CD4-positive, alpha-beta T cell (primary cell): ENCODE measurements around the gene TMEM52. TPM values are rescaled to one million over a fixed set of nuclear protein-coding genes. Genes with fewer than 3 reads are reported as not detected.

Experiments used
- ATAC-seq: fragments of 200-7000 bp; cut with Tn5 transposase; one replicate; pipeline ENCODE4 v1.10.0; 2022; ENCODE audit warnings: mild to moderate bottlenecking; ENCODE audit not compliant: poor library complexity
- CTCF ChIA-PET: fragments of 350-600 bp; sonication (Branson Sonifier 250); formaldehyde crosslinking; loops from one replicate; lab custom pipeline; 2021; ENCODE audit warnings: antibody characterized with exemption, inconsistent platforms; lab: Charles Lee
- POLR2A ChIA-PET: fragments of 350-600 bp; sonication (Branson Sonifier 250); formaldehyde crosslinking; loops from one replicate; lab custom pipeline; 2021; ENCODE audit warnings: antibody characterized with exemption, inconsistent platforms; lab: Charles Lee
- DNase-seq, 14 experiments: peaks; one replicate each; pipeline ENCODE4 v3.0.0-alpha.2; 2013 to 2020; ENCODE audit warnings: mixed read lengths in 2 of 14
- H3K27ac ChIP-seq, 2 donors: one replicate each; pipeline versions ENCODE4 v1.5.1 to v1.7.0; 2013; ENCODE audit warnings: low read length in 2 of 2, low read depth in 1 of 2, mild to moderate bottlenecking in 1 of 2
- H3K27me3 ChIP-seq, 2 experiments: 1 replicate in 1 of 2; 2 replicates in 1 of 2; pipeline versions ENCODE4 v1.6.1 to v1.7.0; 2013; ENCODE audit warnings: low read length in 2 of 2, control low read depth in 1 of 2, mild to moderate bottlenecking in 1 of 2, moderate library complexity in 1 of 2; ENCODE audit not compliant: insufficient read depth in 2 of 2, control insufficient read depth in 1 of 2
- H3K36me3 ChIP-seq: one replicate; pipeline ENCODE4 v1.6.1; 2013; ENCODE audit warnings: low read length, control low read depth; ENCODE audit not compliant: insufficient read depth
- H3K4me1 ChIP-seq: one replicate; pipeline ENCODE4 v1.6.1; 2013; ENCODE audit warnings: low read length, control low read depth; ENCODE audit not compliant: insufficient read depth
- H3K4me3 ChIP-seq: one replicate; pipeline ENCODE4 v1.5.1; 2013; ENCODE audit warnings: mild to moderate bottlenecking, low read length, moderate library complexity
- H3K9me3 ChIP-seq, 2 experiments: 1 replicate in 1 of 2; 2 replicates in 1 of 2; pipeline versions ENCODE4 v1.6.1 to v1.7.0; 2013; ENCODE audit warnings: low read length in 2 of 2, mild to moderate bottlenecking in 2 of 2, control low read depth in 1 of 2, moderate library complexity in 1 of 2; ENCODE audit not compliant: control insufficient read depth in 1 of 2, insufficient read depth in 1 of 2
- H3K27ac Mint-ChIP-seq: one replicate; pipeline ENCODE4 v1.8.0; 2020; ENCODE audit warnings: mixed read lengths
- H3K27me3 Mint-ChIP-seq: one replicate; pipeline ENCODE4 v1.8.0; 2021; ENCODE audit warnings: mixed read lengths
- H3K36me3 Mint-ChIP-seq: one replicate; pipeline ENCODE4 v1.8.0; 2021; ENCODE audit warnings: low read depth, mixed read lengths
- H3K4me1 Mint-ChIP-seq: one replicate; pipeline ENCODE4 v1.8.0; 2021; ENCODE audit warnings: low read depth, mixed read lengths
- H3K4me3 Mint-ChIP-seq: one replicate; pipeline ENCODE4 v1.8.0; 2020; ENCODE audit warnings: mild to moderate bottlenecking, mixed read lengths
- H3K9me3 Mint-ChIP-seq: one replicate; pipeline ENCODE4 v1.8.0; 2020; ENCODE audit warnings: mixed read lengths
- intact Hi-C, 2 experiments: fragments of 100-400 bp; cut with DNase I in 1 of 2; cut with micrococcal nuclease in 1 of 2; formaldehyde crosslinking; loops; one replicate each; pipeline versions ENCODE4 v1.15.1 to v1.9.0; 2023 to 2025; cut with DNase I, micrococcal nuclease
- total RNA-seq, 174 experiments: library from RNA in 2 of 174; stranded (reverse) in 2 of 174; gene quantifications; one replicate each; pipeline ENCODE4 v1.2.3 and lab custom pipeline; 2021 to 2026
- TF ChIP-seq, protein P1 (sequence below): fragments of 200-600 bp; IDR thresholded peaks from one replicate; pipeline ENCODE4 v1.8.0; 2022; ENCODE audit warnings: antibody characterized with exemption, mild to moderate bottlenecking

Gene TMEM52
- total RNA-seq, 2 experiments from 2014 or later = 0.49 to 1.9 TPM

GRCh38 chr1:1898246-1898933 lies 20.7 kb downstream of the TMEM52 start:
- peaks cover 21% of the 10 kb centered on the region for H3K4me1 Mint-ChIP-seq
- Histone ChIP-seq H3K4me3 (no peak overlapping the region), H3K27ac (no peak overlapping the region), H3K36me3 (no peaks in the 10 kb centered on the region), H3K9me3 (no peaks in the 10 kb centered on the region), H3K4me1 (peaks cover 45% of the 10 kb centered on the region), H3K27me3 (no peaks in the 10 kb centered on the region)
- H3K27me3 Mint-ChIP-seq = peaks cover 3% of the 10 kb centered on the region
- no peaks in the 10 kb centered on the region for H3K36me3 Mint-ChIP-seq
- H3K9me3 Mint-ChIP-seq = no peaks in the 10 kb centered on the region
- no peak overlapping the region for H3K4me3 Mint-ChIP-seq
- ChIA-PET CTCF (interaction anchor here (0.8 to 2.9 kb wide), 3 partner anchors 10 kb away, joined by 3 to 14 read pairs (median 3); no protein-coding TSS in a partner anchor), POLR2A (interaction anchor here (2.6 kb wide), 1 partner anchor 10 kb away, joined by 12 read pairs; no protein-coding TSS in a partner anchor)
- ATAC-seq = no peak
- DNase-seq = no peak
- H3K27ac Mint-ChIP-seq = no peak overlapping the region
- intact Hi-C loops = no loop called here
- TF ChIP-seq, protein P1, sequence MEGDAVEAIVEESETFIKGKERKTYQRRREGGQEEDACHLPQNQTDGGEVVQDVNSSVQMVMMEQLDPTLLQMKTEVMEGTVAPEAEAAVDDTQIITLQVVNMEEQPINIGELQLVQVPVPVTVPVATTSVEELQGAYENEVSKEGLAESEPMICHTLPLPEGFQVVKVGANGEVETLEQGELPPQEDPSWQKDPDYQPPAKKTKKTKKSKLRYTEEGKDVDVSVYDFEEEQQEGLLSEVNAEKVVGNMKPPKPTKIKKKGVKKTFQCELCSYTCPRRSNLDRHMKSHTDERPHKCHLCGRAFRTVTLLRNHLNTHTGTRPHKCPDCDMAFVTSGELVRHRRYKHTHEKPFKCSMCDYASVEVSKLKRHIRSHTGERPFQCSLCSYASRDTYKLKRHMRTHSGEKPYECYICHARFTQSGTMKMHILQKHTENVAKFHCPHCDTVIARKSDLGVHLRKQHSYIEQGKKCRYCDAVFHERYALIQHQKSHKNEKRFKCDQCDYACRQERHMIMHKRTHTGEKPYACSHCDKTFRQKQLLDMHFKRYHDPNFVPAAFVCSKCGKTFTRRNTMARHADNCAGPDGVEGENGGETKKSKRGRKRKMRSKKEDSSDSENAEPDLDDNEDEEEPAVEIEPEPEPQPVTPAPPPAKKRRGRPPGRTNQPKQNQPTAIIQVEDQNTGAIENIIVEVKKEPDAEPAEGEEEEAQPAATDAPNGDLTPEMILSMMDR = no peak

DNA sequence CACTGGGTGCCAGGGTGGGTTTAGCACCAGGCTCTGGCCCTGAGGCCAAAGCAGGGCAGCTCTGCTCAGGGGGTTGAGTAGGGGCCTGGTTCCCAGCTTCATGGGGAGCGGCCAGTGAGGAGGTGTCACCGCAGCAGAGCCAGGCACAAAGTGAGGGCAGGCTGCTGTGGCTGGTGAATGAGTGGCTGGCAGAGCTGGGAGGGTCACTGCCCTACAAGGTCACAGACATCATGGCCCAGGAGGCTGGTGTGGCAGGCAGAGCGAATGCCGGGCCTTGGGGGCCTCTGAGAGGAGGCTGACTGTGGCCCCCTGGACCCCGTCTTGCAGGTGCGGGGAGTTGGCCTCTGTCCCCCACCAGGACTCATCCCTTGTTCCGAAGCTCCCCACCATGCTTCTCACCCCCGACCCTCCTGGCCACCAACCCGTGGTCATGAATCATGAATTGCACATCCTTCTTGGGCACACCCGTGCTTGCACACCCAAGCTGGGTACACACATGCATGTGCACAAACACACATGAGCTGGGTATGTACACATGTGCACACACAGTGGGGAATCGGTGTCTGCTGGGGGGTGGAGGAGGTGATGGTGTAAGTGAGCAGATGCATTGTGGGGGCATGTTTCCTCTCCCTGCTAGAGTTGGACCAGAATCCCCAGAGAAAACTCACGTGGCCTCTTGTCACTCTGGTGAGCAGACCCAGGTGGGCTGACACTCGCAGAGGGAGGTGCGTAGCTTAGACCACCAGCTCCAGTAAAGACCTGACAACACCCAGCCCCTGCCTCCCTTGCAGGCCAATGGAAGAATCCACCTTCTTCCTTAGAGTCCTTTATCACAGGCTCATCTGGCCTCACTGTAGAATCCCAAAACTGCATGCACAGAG lies 23.4 kb downstream of the TMEM52 start:
- no peak overlapping the region for H3K4me3 ChIP-seq
- CTCF ChIA-PET = interaction anchor here (1.8 kb wide), 1 partner anchor 10 kb away, joined by 5 read pairs; no protein-coding TSS in a partner anchor
- no peaks in the 10 kb centered on the region for H3K27me3 ChIP-seq
- intact Hi-C loops = no loop called here
- Mint-ChIP-seq H3K27ac (peak overlapping the region; percentile 17), H3K4me1 (peaks cover 33% of the 10 kb centered on the region), H3K9me3 (no peaks in the 10 kb centered on the region), H3K27me3 (peaks cover 3% of the 10 kb centered on the region), H3K4me3 (no peak overlapping the region), H3K36me3 (peaks cover 5% of the 10 kb centered on the region)
- ATAC-seq (no peak), DNase-seq (no peak)
- H3K4me1 ChIP-seq = peaks cover 64% of the 10 kb centered on the region
- no peaks in the 10 kb centered on the region for H3K36me3 ChIP-seq
- TF ChIP-seq, protein P1 = no peak
- H3K9me3 ChIP-seq = no peaks in the 10 kb centered on the region
- POLR2A ChIA-PET = interaction anchor here (2.6 kb wide), 1 partner anchor 13 kb away, joined by 12 read pairs; no protein-coding TSS in a partner anchor
- no peak overlapping the region for H3K27ac ChIP-seq

GRCh38 chr1:1895060-1895418 lies 24.0 kb downstream of the TMEM52 start:
- Mint-ChIP-seq H3K36me3 (peaks cover 5% of the 10 kb centered on the region), H3K27me3 (peaks cover 3% of the 10 kb centered on the region), H3K9me3 (no peaks in the 10 kb centered on the region), H3K27ac (peak overlapping the region; percentile 81), H3K4me3 (peak overlapping the region; percentile 79), H3K4me1 (peaks cover 33% of the 10 kb centered on the region)
- ChIA-PET CTCF (interaction anchor here (1.2 kb wide), 1 partner anchor 11 kb away, joined by 3 read pairs; no protein-coding TSS in a partner anchor), POLR2A (interaction anchor here (0.9 kb wide), 1 partner anchor 14 kb away, joined by 5 read pairs; no protein-coding TSS in a partner anchor)
- DNase-seq (no peak), ATAC-seq (no peak)
- peak overlapping the region; percentile 9 for H3K4me3 ChIP-seq
- no peaks in the 10 kb centered on the region for H3K9me3 ChIP-seq
- TF ChIP-seq, protein P1 = no peak
- intact Hi-C loops = no loop called here
- H3K27ac ChIP-seq = no peak overlapping the region
- peaks cover 64% of the 10 kb centered on the region for H3K4me1 ChIP-seq
- H3K27me3 ChIP-seq = no peaks in the 10 kb centered on the region
- H3K36me3 ChIP-seq = no peaks in the 10 kb centered on the region
